HPDE6-E6E7 (cell line): ENCODE data around the gene METTL22.

Source experiments
- DNase-seq: peaks from one replicate; pipeline ENCODE4 v3.0.0; 2011; ENCODE audit warnings: missing footprints; ENCODE audit errors: extremely low spot score

METTL22 gene

DNA sequence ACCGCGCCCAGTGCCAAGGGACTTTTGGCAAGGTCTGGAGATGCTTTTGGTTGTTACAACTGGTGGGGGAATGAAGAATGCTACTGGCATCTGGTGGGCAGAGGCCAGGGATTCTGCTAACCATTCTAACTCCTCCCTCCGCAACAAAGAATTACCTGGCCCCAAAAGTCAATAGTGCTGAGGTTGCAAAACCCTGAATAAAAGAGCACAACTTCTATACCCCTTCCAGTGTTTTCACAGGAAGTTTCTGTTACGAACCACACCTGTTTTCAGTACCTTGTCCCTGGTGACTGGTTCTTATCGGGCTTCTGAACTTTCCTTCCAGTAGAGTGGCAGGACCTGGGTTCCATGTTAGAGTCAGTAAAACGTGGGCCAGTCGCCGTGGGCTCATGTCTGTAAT is 70.2 kb downstream of the METTL22 start:
- no peak for DNase-seq

- no peak for DNase-seq
Measured at GRCh38 chr16:8694795-8695728, 73.6 kb downstream of the METTL22 start.

GRCh38 chr16:8696880-8697279 is 75.4 kb downstream of the METTL22 start:
- no peak for DNase-seq

GRCh38 chr16:8697965-8698364 is 76.5 kb downstream of the METTL22 start:
- DNase-seq = no peak
